Esophagus muscularis mucosa (tissue), 3 donors: ENCODE results near the gene ANP32E.

ENCODE experiments used
- POLR2A ChIP-seq: fragments of 450-650 bp; IDR thresholded peaks from one replicate; pipeline ENCODE4 v1.6.1; 2017; ENCODE audit warnings: antibody characterized with exemption, moderate library complexity, mild to moderate bottlenecking, low read depth
- POLR2AphosphoS5 ChIP-seq, 2 donors: sonication (generic); formaldehyde crosslinking; IDR thresholded peaks; one replicate each; pipeline ENCODE4 v1.6.1; 2017; ENCODE audit warnings: antibody characterized with exemption in 2 of 2
- TF ChIP-seq, protein P1 (sequence below), 3 experiments: fragments of 200-600 bp in 2 of 3; fragments of 450-650 bp in 1 of 3; sonication (generic) in 2 of 3; IDR thresholded peaks; one replicate each; pipeline ENCODE4 v1.5.1; 2017 to 2019; ENCODE audit warnings: antibody characterized with exemption in 3 of 3, mild to moderate bottlenecking in 2 of 3, moderate library complexity in 1 of 3

DNA sequence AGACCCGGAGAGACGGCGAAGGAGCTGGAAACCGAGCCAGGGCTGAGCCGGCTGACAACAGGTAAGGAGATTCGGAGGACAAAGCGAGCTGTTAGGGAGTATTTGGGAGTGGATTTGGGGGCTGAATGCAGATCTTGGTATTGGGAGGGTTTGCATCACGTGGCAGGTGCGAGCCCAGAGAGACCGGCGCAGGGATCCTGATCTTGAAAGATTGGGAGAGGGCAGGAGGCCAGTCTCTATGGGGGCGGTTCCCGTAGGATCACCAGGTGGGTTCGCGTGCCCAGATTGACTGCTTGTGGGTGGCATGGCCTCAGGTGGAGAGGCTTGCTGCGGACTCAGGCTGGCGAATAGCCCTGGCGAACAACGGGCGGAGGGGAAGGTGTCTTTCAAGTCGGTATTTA is 46.6 kb upstream of the ANP32E start:
- TF ChIP-seq, protein P1, sequence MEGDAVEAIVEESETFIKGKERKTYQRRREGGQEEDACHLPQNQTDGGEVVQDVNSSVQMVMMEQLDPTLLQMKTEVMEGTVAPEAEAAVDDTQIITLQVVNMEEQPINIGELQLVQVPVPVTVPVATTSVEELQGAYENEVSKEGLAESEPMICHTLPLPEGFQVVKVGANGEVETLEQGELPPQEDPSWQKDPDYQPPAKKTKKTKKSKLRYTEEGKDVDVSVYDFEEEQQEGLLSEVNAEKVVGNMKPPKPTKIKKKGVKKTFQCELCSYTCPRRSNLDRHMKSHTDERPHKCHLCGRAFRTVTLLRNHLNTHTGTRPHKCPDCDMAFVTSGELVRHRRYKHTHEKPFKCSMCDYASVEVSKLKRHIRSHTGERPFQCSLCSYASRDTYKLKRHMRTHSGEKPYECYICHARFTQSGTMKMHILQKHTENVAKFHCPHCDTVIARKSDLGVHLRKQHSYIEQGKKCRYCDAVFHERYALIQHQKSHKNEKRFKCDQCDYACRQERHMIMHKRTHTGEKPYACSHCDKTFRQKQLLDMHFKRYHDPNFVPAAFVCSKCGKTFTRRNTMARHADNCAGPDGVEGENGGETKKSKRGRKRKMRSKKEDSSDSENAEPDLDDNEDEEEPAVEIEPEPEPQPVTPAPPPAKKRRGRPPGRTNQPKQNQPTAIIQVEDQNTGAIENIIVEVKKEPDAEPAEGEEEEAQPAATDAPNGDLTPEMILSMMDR (IDR thresholded peaks at IDR 0.05), result no peak
- peak; percentile 37 to 94 for TF ChIP-seq POLR2AphosphoS5 (IDR thresholded peaks at IDR 0.05)
- TF ChIP-seq POLR2A, result no peak
